HepG2 (cell line): ENCODE results near the gene LYZL2. TPM values are rescaled to one million over a fixed set of nuclear protein-coding genes. Genes with fewer than 3 reads are reported as not detected.
A peak's percentile ranks its signal among the peaks of the same experiment; 100 is the strongest.

Experiments used
- BCL6 ChIP-seq: IDR thresholded peaks from 2 replicates; pipeline ENCODE4 v1.6.1; 2016; ENCODE audit warnings: missing genetic modification reagents, missing compliant biosample characterization
- CAMTA2 ChIP-seq: sonication (generic); formaldehyde crosslinking; IDR thresholded peaks from 2 replicates; pipeline ENCODE4 v1.4.0; 2020; ENCODE audit warnings: mild to moderate bottlenecking, missing genetic modification reagents, borderline replicate concordance
- CCDC6 ChIP-seq: sonication (generic); formaldehyde crosslinking; IDR thresholded peaks from 2 replicates; pipeline ENCODE4 v1.8.1; 2022; ENCODE audit warnings: mild to moderate bottlenecking, missing genetic modification reagents, moderate library complexity
- GABPA ChIP-seq, 2 experiments: IDR thresholded peaks; 2 replicates each; pipeline ENCODE4 v1.6.1; 2011 to 2016; ENCODE audit warnings: low read depth in 2 of 2, low read length in 1 of 2, missing biosample characterization in 1 of 2, missing genetic modification characterization in 1 of 2
- HDAC2 ChIP-seq: sonication (generic); formaldehyde crosslinking; IDR thresholded peaks from 2 replicates; pipeline ENCODE4 v1.4.0; 2020; ENCODE audit warnings: missing genetic modification reagents
- KAT8 ChIP-seq: IDR thresholded peaks from 2 replicates; pipeline ENCODE4 v1.6.1; 2016; ENCODE audit warnings: missing genetic modification reagents, missing compliant biosample characterization
- PHF21A ChIP-seq: sonication (generic); formaldehyde crosslinking; IDR thresholded peaks from 2 replicates; pipeline ENCODE4 v1.5.0; 2020; ENCODE audit warnings: mild to moderate bottlenecking, missing genetic modification reagents
- YEATS2 ChIP-seq: sonication (generic); formaldehyde crosslinking; IDR thresholded peaks from 2 replicates; pipeline ENCODE4 v1.4.0; 2020; ENCODE audit warnings: missing genetic modification reagents, borderline replicate concordance
- ZBTB42 ChIP-seq: sonication (generic); formaldehyde crosslinking; IDR thresholded peaks from 2 replicates; pipeline ENCODE4 v1.5.0; 2020; ENCODE audit warnings: mild to moderate bottlenecking, missing genetic modification reagents
- ZFP37 ChIP-seq: sonication (generic); formaldehyde crosslinking; IDR thresholded peaks from 2 replicates; pipeline ENCODE4 v1.4.0; 2020; ENCODE audit warnings: missing genetic modification reagents, borderline replicate concordance
- ZFX ChIP-seq: sonication (generic); formaldehyde crosslinking; IDR thresholded peaks from 2 replicates; pipeline ENCODE4 v1.4.0; 2020; ENCODE audit warnings: mild to moderate bottlenecking, low read depth, missing genetic modification reagents, moderate library complexity
- ZNF207 ChIP-seq: fragments of 450-650 bp; IDR thresholded peaks from 2 replicates; pipeline ENCODE4 v1.6.1; 2016; ENCODE audit warnings: antibody characterized with exemption, borderline replicate concordance
- ZNF619 ChIP-seq: sonication (generic); formaldehyde crosslinking; IDR thresholded peaks from 2 replicates; pipeline ENCODE4 v1.4.0; 2020; ENCODE audit warnings: mild to moderate bottlenecking, missing genetic modification reagents
- ZNF709 ChIP-seq: sonication (generic); formaldehyde crosslinking; IDR thresholded peaks from 2 replicates; pipeline ENCODE4 v1.5.0; 2020; ENCODE audit warnings: mild to moderate bottlenecking, missing genetic modification reagents
- ZNF747 ChIP-seq: sonication (generic); formaldehyde crosslinking; IDR thresholded peaks from 2 replicates; pipeline ENCODE4 v1.8.1; 2023; ENCODE audit warnings: missing genetic modification reagents, mild to moderate bottlenecking, borderline replicate concordance
- ZNF788 ChIP-seq: sonication (generic); formaldehyde crosslinking; IDR thresholded peaks from 2 replicates; pipeline ENCODE4 v1.5.0; 2020; ENCODE audit warnings: mild to moderate bottlenecking, missing genetic modification reagents, borderline replicate concordance
- polyA plus RNA-seq, 8 experiments: library from polyadenylated mRNA; depleted of rRNA in 3 of 8; stranded (reverse) in 7 of 8; unstranded in 1 of 8; fragments of >200 nt; fragmentation: Illumina TruSeq in 4 of 8; extraction: Trizol in 4 of 8; gene quantifications; 2 replicates each; pipeline versions ENCODE4 v1.2.1 to v1.2.3, GENCODE V29; 2011 to 2016; ENCODE audit warnings: low read depth in 4 of 8, missing spikeins in 1 of 8, mixed read lengths in 1 of 8; ENCODE audit not compliant: insufficient read depth in 1 of 8
- total RNA-seq, 5 experiments: library from RNA; depleted of rRNA; stranded (reverse); fragments of >200 nt; fragmentation: Illumina TruSeq; extraction: Trizol; gene quantifications; 2 replicates each; pipeline ENCODE4 v1.2.3, GENCODE V29; 2016; ENCODE audit warnings: low read depth in 1 of 5
- TF ChIP-seq, protein P1 (sequence below): sonication (generic); formaldehyde crosslinking; IDR thresholded peaks from 2 replicates; pipeline ENCODE4 v1.4.0; 2020; ENCODE audit warnings: mild to moderate bottlenecking, missing genetic modification reagents
- TF ChIP-seq, protein P2 (sequence below): sonication (generic); formaldehyde crosslinking; IDR thresholded peaks from 2 replicates; pipeline ENCODE4 v1.5.1; 2020; ENCODE audit warnings: mild to moderate bottlenecking, missing genetic modification reagents, moderate library complexity
- TF ChIP-seq, protein P3 (sequence below), 2 experiments: fragments of 450-650 bp in 1 of 2; sonication (generic) in 1 of 2; formaldehyde crosslinking; IDR thresholded peaks; 2 replicates each; pipeline versions ENCODE4 v1.5.0 to v1.8.0; 2020 to 2022; ENCODE audit warnings: mild to moderate bottlenecking in 1 of 2, missing genetic modification reagents in 1 of 2
- TF ChIP-seq, protein P4 (sequence below): sonication (generic); formaldehyde crosslinking; IDR thresholded peaks from 2 replicates; pipeline ENCODE4 v1.5.0; 2020; ENCODE audit warnings: missing genetic modification reagents

LYZL2 gene
- total and polyA plus RNA-seq, 2 of the 13 experiments (the other 11 are each of a cell fraction or from before 2014, with no cell fraction given): 0.20 to 0.63 TPM

DNA sequence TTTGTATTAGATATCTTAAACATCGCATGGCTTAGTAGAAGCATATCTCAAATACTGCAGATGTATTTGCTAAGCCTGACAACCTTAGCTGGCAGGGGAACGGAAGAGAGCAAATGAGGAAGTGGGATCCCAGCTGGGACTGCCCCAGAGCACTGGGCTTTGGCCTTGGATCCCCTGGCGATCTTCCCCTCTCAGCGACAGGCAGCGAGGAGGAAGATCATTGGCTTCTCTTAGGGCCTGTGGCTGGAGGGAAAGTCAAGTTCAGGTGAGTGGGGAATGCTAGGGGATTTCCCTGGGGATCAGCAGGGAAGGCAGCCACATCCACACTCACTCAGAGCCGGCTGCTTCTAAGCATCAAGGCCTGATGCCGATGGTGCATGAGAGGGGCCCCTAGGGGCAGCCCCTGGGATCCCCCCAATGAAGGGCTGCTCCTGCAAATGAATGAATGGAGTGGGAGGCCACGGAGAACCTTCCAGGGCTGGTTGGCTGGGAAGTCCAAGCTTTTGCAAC lies 42.0 kb downstream of the LYZL2 start (continued):
- TF ChIP-seq, protein P1, sequence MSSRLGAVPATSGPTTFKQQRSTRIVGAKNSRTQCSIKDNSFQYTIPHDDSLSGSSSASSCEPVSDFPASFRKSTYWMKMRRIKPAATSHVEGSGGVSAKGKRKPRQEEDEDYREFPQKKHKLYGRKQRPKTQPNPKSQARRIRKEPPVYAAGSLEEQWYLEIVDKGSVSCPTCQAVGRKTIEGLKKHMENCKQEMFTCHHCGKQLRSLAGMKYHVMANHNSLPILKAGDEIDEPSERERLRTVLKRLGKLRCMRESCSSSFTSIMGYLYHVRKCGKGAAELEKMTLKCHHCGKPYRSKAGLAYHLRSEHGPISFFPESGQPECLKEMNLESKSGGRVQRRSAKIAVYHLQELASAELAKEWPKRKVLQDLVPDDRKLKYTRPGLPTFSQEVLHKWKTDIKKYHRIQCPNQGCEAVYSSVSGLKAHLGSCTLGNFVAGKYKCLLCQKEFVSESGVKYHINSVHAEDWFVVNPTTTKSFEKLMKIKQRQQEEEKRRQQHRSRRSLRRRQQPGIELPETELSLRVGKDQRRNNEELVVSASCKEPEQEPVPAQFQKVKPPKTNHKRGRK (CRISPR knock-in tag): no peak
- TF ChIP-seq KAT8 (CRISPR knock-in tag) (0 out of 2 replicates have a peak, but pooled peaks have one; percentile 25), GABPA (IDR thresholded peaks at IDR 0.05; ENCODE audit: low read depth, low read length) (no peak), GABPA (CRISPR knock-in tag; IDR thresholded peaks at IDR 0.05; ENCODE audit: low read depth) (no peak), ZNF788 (CRISPR knock-in tag) (peak; percentile 41; the same call in 1 of the 2 replicates), PHF21A (CRISPR knock-in tag) (peak; percentile 59; the same call in 1 of the 2 replicates), CAMTA2 (CRISPR knock-in tag) (no peak), YEATS2 (CRISPR knock-in tag) (no peak; the same call in 1 of the 2 replicates), ZNF207 (no peak), HDAC2 (CRISPR knock-in tag) (peak; percentile 65; the same call in 1 of the 2 replicates), CCDC6 (CRISPR knock-in tag) (no peak), ZNF747 (CRISPR knock-in tag) (no peak), ZFX (CRISPR knock-in tag) (peak; percentile 69), ZNF709 (CRISPR knock-in tag) (0 out of 2 replicates have a peak, but pooled peaks have one; percentile 28), ZFP37 (no peak), ZNF619 (CRISPR knock-in tag) (no peak), ZBTB42 (CRISPR knock-in tag) (no peak), BCL6 (CRISPR knock-in tag) (peak; percentile 85)
- TF ChIP-seq, protein P2, sequence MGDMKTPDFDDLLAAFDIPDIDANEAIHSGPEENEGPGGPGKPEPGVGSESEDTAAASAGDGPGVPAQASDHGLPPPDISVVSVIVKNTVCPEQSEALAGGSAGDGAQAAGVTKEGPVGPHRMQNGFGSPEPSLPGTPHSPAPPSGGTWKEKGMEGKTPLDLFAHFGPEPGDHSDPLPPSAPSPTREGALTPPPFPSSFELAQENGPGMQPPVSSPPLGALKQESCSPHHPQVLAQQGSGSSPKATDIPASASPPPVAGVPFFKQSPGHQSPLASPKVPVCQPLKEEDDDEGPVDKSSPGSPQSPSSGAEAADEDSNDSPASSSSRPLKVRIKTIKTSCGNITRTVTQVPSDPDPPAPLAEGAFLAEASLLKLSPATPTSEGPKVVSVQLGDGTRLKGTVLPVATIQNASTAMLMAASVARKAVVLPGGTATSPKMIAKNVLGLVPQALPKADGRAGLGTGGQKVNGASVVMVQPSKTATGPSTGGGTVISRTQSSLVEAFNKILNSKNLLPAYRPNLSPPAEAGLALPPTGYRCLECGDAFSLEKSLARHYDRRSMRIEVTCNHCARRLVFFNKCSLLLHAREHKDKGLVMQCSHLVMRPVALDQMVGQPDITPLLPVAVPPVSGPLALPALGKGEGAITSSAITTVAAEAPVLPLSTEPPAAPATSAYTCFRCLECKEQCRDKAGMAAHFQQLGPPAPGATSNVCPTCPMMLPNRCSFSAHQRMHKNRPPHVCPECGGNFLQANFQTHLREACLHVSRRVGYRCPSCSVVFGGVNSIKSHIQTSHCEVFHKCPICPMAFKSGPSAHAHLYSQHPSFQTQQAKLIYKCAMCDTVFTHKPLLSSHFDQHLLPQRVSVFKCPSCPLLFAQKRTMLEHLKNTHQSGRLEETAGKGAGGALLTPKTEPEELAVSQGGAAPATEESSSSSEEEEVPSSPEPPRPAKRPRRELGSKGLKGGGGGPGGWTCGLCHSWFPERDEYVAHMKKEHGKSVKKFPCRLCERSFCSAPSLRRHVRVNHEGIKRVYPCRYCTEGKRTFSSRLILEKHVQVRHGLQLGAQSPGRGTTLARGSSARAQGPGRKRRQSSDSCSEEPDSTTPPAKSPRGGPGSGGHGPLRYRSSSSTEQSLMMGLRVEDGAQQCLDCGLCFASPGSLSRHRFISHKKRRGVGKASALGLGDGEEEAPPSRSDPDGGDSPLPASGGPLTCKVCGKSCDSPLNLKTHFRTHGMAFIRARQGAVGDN: peak; percentile 65
- TF ChIP-seq, protein P3, sequence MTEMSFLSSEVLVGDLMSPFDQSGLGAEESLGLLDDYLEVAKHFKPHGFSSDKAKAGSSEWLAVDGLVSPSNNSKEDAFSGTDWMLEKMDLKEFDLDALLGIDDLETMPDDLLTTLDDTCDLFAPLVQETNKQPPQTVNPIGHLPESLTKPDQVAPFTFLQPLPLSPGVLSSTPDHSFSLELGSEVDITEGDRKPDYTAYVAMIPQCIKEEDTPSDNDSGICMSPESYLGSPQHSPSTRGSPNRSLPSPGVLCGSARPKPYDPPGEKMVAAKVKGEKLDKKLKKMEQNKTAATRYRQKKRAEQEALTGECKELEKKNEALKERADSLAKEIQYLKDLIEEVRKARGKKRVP (CRISPR knock-in tag; IDR thresholded peaks at IDR 0.05): no peak
- TF ChIP-seq, protein P4, sequence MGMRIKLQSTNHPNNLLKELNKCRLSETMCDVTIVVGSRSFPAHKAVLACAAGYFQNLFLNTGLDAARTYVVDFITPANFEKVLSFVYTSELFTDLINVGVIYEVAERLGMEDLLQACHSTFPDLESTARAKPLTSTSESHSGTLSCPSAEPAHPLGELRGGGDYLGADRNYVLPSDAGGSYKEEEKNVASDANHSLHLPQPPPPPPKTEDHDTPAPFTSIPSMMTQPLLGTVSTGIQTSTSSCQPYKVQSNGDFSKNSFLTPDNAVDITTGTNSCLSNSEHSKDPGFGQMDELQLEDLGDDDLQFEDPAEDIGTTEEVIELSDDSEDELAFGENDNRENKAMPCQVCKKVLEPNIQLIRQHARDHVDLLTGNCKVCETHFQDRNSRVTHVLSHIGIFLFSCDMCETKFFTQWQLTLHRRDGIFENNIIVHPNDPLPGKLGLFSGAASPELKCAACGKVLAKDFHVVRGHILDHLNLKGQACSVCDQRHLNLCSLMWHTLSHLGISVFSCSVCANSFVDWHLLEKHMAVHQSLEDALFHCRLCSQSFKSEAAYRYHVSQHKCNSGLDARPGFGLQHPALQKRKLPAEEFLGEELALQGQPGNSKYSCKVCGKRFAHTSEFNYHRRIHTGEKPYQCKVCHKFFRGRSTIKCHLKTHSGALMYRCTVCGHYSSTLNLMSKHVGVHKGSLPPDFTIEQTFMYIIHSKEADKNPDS (CRISPR knock-in tag): no peak
